H1 (cell line): ENCODE results near the gene MICU2. TPM values are rescaled to one million over a fixed set of nuclear protein-coding genes. Genes with fewer than 3 reads are reported as not detected.

Experiments
- CTCF ChIA-PET: fragments of 300-600 bp; sonication (Branson Sonifier 250); formaldehyde crosslinking; loops from one replicate; lab custom pipeline; 2021; ENCODE audit not compliant: partially characterized antibody; lab: Charles Lee
- POLR2A ChIA-PET: fragments of 300-600 bp; sonication (Branson Sonifier 250); formaldehyde crosslinking; loops from one replicate; lab custom pipeline; 2021; ENCODE audit warnings: inconsistent platforms; ENCODE audit not compliant: partially characterized antibody; lab: Charles Lee
- DNase-seq, 2 experiments: peaks; one replicate each; pipeline versions ENCODE4 v3.0.0 to v3.0.0-alpha.2; 2010 to 2022; ENCODE audit warnings: low spot score in 2 of 2, low read depth in 1 of 2, mixed read lengths in 1 of 2
- FAIRE-seq: peaks from 2 replicates; lab custom pipeline; 2011; peaks lifted over from hg19 to GRCh38; lab: Jason Lieb, UNC
- H2AFZ ChIP-seq: 2 replicates; pipeline ENCODE4 v1.8.1; 2012; ENCODE audit warnings: low read length, inconsistent platforms
- H2AK5ac ChIP-seq: 2 replicates; pipeline ENCODE4 v1.6.1; 2013; ENCODE audit warnings: low read depth, low read length
- H2BK120ac ChIP-seq: replicated peaks from 2 replicates; pipeline ENCODE3; 2013; ENCODE audit warnings: low read depth, low read length, inconsistent platforms
- H2BK12ac ChIP-seq: 2 replicates; pipeline ENCODE4 v1.6.1; 2013; ENCODE audit warnings: low read depth, low read length
- H2BK15ac ChIP-seq: 2 replicates; pipeline ENCODE4 v1.6.1; 2013; ENCODE audit warnings: low read length
- H2BK20ac ChIP-seq: 2 replicates; pipeline ENCODE4 v1.6.1; 2013; ENCODE audit warnings: low read length
- H2BK5ac ChIP-seq: 2 replicates; pipeline ENCODE4 v1.6.1; 2013; ENCODE audit warnings: low read depth, low read length
- H3K14ac ChIP-seq: 2 replicates; pipeline ENCODE4 v1.6.1; 2013; ENCODE audit warnings: inconsistent platforms; ENCODE audit not compliant: insufficient read length
- H3K18ac ChIP-seq: 2 replicates; pipeline ENCODE4 v1.6.1; 2013; ENCODE audit warnings: low read length; ENCODE audit errors: extremely low read depth
- H3K23ac ChIP-seq: 2 replicates; pipeline ENCODE4 v1.6.1; 2013; ENCODE audit warnings: inconsistent platforms; ENCODE audit not compliant: insufficient read length
- H3K23me2 ChIP-seq: 2 replicates; pipeline ENCODE4 v1.6.1; 2013; ENCODE audit warnings: low read depth, low read length
- H3K27ac ChIP-seq: 2 replicates; pipeline ENCODE4 v1.6.1; 2011; ENCODE audit warnings: low read depth, low read length, inconsistent platforms
- H3K27me3 ChIP-seq, 4 experiments: replicated peaks in 1 of 4; 1 replicate in 1 of 4; 2 replicates in 3 of 4; pipeline versions ENCODE4 v1.6.1 to v1.8.1; 2011 to 2013; ENCODE audit warnings: low read length in 3 of 4, mild to moderate bottlenecking in 3 of 4, inconsistent platforms in 2 of 4, mixed read lengths in 2 of 4, moderate library complexity in 1 of 4; ENCODE audit not compliant: control insufficient read depth in 3 of 4, insufficient read depth in 3 of 4; ENCODE audit errors: extremely low read depth in 1 of 4
- H3K36me3 ChIP-seq, 4 experiments: 2 replicates each; pipeline versions ENCODE4 v1.6.1 to v1.8.1; 2011 to 2013; ENCODE audit warnings: mild to moderate bottlenecking in 4 of 4, low read length in 3 of 4, moderate library complexity in 2 of 4, control low read depth in 1 of 4, inconsistent platforms in 1 of 4; ENCODE audit not compliant: insufficient read depth in 4 of 4, control insufficient read depth in 2 of 4
- H3K4ac ChIP-seq: replicated peaks from 2 replicates; pipeline ENCODE3; 2013; ENCODE audit warnings: low read length, low read depth, mixed read lengths, inconsistent platforms; ENCODE audit not compliant: insufficient read length
- H3K4me1 ChIP-seq, 4 experiments: replicated peaks in 1 of 4; 1 replicate in 1 of 4; 2 replicates in 3 of 4; pipeline versions ENCODE4 v1.6.1 to v1.8.1; 2011 to 2013; ENCODE audit warnings: low read length in 3 of 4, inconsistent platforms in 2 of 4, mixed read lengths in 1 of 4; ENCODE audit not compliant: insufficient read depth in 4 of 4, control insufficient read depth in 3 of 4
- H3K4me2 ChIP-seq, 2 experiments: 2 replicates each; pipeline versions ENCODE4 v1.6.1 to v1.8.1; 2011 to 2013; ENCODE audit warnings: low read depth in 2 of 2, low read length in 2 of 2, control low read depth in 1 of 2, inconsistent platforms in 1 of 2, mild to moderate bottlenecking in 1 of 2; ENCODE audit not compliant: insufficient read depth in 1 of 2
- H3K4me3 ChIP-seq, 4 experiments: fragments of 200-600, 300-600 bp in 1 of 4; sonication (generic), shearing (Covaris generic), sonication (Bioruptor Twin) in 1 of 4; 2 replicates each; pipeline versions ENCODE4 v1.5.1 to v1.8.1; 2011 to 2016; ENCODE audit warnings: low read length in 4 of 4, low read depth in 3 of 4, control low read depth in 2 of 4, inconsistent platforms in 2 of 4, mild to moderate bottlenecking in 2 of 4, mixed read lengths in 1 of 4, moderate library complexity in 1 of 4; ENCODE audit not compliant: insufficient read depth in 2 of 4; ENCODE audit errors: extremely low read depth in 1 of 4
- H3K56ac ChIP-seq: replicated peaks from 2 replicates; pipeline ENCODE3; 2013; ENCODE audit warnings: low read depth, mild to moderate bottlenecking, mixed read lengths, low read length, inconsistent platforms; ENCODE audit not compliant: insufficient read length
- H3K79me1 ChIP-seq: 2 replicates; pipeline ENCODE4 v1.6.1; 2013; ENCODE audit warnings: low read depth, low read length, control low read depth
- H3K79me2 ChIP-seq, 2 experiments: 2 replicates each; pipeline versions ENCODE4 v1.6.1 to v1.8.1; 2012 to 2013; ENCODE audit warnings: low read length in 2 of 2, mild to moderate bottlenecking in 2 of 2, inconsistent platforms in 1 of 2; ENCODE audit not compliant: insufficient read depth in 2 of 2, control insufficient read depth in 1 of 2
- H3K9ac ChIP-seq, 4 experiments: replicated peaks in 1 of 4; 1 replicate in 1 of 4; 2 replicates in 3 of 4; pipeline versions ENCODE4 v1.6.1 to v1.8.1; 2011 to 2013; ENCODE audit warnings: low read depth in 3 of 4, low read length in 3 of 4, control low read depth in 2 of 4, mild to moderate bottlenecking in 2 of 4, moderate library complexity in 2 of 4, inconsistent platforms in 1 of 4; ENCODE audit errors: extremely low read depth in 1 of 4
- H3K9me3 ChIP-seq, 2 experiments: 2 replicates each; pipeline versions ENCODE4 v1.6.1 to v1.8.1; 2012 to 2013; ENCODE audit warnings: mild to moderate bottlenecking in 2 of 2, moderate library complexity in 2 of 2, control low read depth in 1 of 2, inconsistent platforms in 1 of 2, low read depth in 1 of 2, low read length in 1 of 2, mixed read lengths in 1 of 2; ENCODE audit not compliant: insufficient read depth in 2 of 2
- H4K20me1 ChIP-seq, 2 experiments: replicated peaks in 1 of 2; 2 replicates each; pipeline versions ENCODE3 to v1.8.1; 2011 to 2013; ENCODE audit warnings: inconsistent platforms in 2 of 2, low read length in 2 of 2, mild to moderate bottlenecking in 1 of 2; ENCODE audit not compliant: insufficient read depth in 2 of 2, control insufficient read depth in 1 of 2
- H4K5ac ChIP-seq: 2 replicates; pipeline ENCODE4 v1.6.1; 2013; ENCODE audit warnings: low read length, low read depth, mixed read lengths, inconsistent platforms; ENCODE audit not compliant: insufficient read length
- H4K8ac ChIP-seq: 2 replicates; pipeline ENCODE4 v1.8.0; 2013; ENCODE audit warnings: mild to moderate bottlenecking, moderate library complexity, low read length, inconsistent platforms; ENCODE audit not compliant: insufficient read depth; ENCODE audit errors: extremely low read depth
- H4K91ac ChIP-seq: replicated peaks from 2 replicates; pipeline ENCODE3; 2013; ENCODE audit warnings: low read length, mixed read lengths, inconsistent platforms; ENCODE audit not compliant: insufficient read length
- BCL11A ChIP-seq, 2 experiments: IDR thresholded peaks; one replicate each; pipeline ENCODE4 v1.6.1; 2011; ENCODE audit warnings: low read depth in 2 of 2, low read length in 2 of 2, mild to moderate bottlenecking in 2 of 2
- CBX5 ChIP-seq: fragments of 300-800, 300-1000 bp; sonication (generic); IDR thresholded peaks from 2 replicates; pipeline ENCODE4 v1.7.1; 2016; ENCODE audit warnings: antibody characterized with exemption, low read length, low read depth
- GABPA ChIP-seq: IDR thresholded peaks from 2 replicates; pipeline ENCODE4 v1.6.1; 2011; ENCODE audit warnings: mild to moderate bottlenecking, low read length, moderate library complexity, borderline replicate concordance; ENCODE audit not compliant: insufficient read depth
- JUN ChIP-seq: IDR thresholded peaks from 2 replicates; pipeline ENCODE4 v1.6.1; 2011; ENCODE audit warnings: low read depth, mild to moderate bottlenecking, improper control_type of control experiment, low read length
- POLR2AphosphoS5 ChIP-seq: IDR thresholded peaks from 2 replicates; pipeline ENCODE4 v1.6.1; 2011; ENCODE audit warnings: low read depth, low read length
- POU5F1 ChIP-seq: IDR thresholded peaks from 2 replicates; pipeline ENCODE4 v1.6.1; 2011; ENCODE audit warnings: low read depth, mild to moderate bottlenecking, low read length, moderate library complexity
- RFX5 ChIP-seq: IDR thresholded peaks from 2 replicates; pipeline ENCODE4 v1.6.1; 2011; ENCODE audit warnings: low read depth, low read length, improper control_type of control experiment, borderline replicate concordance
- RNF2 ChIP-seq: fragments of 200-900, 300-1000 bp; sonication (generic); IDR thresholded peaks from 2 replicates; pipeline ENCODE4 v1.7.1; 2016; ENCODE audit warnings: borderline replicate concordance, low read depth, mild to moderate bottlenecking, antibody characterized with exemption, low read length; ENCODE audit not compliant: poor library complexity, severe bottlenecking; ENCODE audit errors: missing control alignments
- SIX5 ChIP-seq: IDR thresholded peaks from 2 replicates; pipeline ENCODE4 v1.6.1; 2011; ENCODE audit warnings: mild to moderate bottlenecking, low read depth, low read length
- USF2 ChIP-seq: IDR thresholded peaks from 2 replicates; pipeline ENCODE4 v1.6.1; 2011; ENCODE audit warnings: low read length, improper control_type of control experiment
- ZNF274 ChIP-seq: IDR thresholded peaks from 2 replicates; pipeline ENCODE4 v1.7.0; 2012; ENCODE audit warnings: low read length, borderline replicate concordance; ENCODE audit errors: extremely low read depth
- WGBS, 2 experiments: shearing (Covaris generic) in 1 of 2; methylation state at CpG; one replicate each; pipeline versions ENCODE4 v1.1.6 to v1.1.7; 2013 to 2015; ENCODE audit warnings: low lambda C conversion rate in 2 of 2, mixed read lengths in 2 of 2, inconsistent platforms in 1 of 2, low coverage in 1 of 2, missing lambda C conversion rate in 1 of 2; ENCODE audit not compliant: insufficient replicate concordance in 2 of 2, insufficient coverage in 1 of 2, insufficient read length in 1 of 2; ENCODE audit errors: extremely low coverage in 1 of 2, missing lambda C conversion rate in 1 of 2; 5-methylcytosine and 5-hydroxymethylcytosine counted together
- polyA plus RNA-seq, 7 experiments: library from polyadenylated mRNA; depleted of rRNA in 3 of 7; stranded (reverse) in 5 of 7; unstranded in 2 of 7; fragments of >200 nt in 5 of 7; fragments of 200-250 nt in 2 of 7; gene quantifications; 1 replicate in 5 of 7; 2 replicates in 1 of 7; 4 replicates in 1 of 7; pipeline versions ENCODE4 v1.2.1 to v1.2.3, GENCODE V29; 2011 to 2013; ENCODE audit warnings: missing spikeins in 2 of 7, mixed read lengths in 2 of 7
- total RNA-seq: library from RNA; stranded (reverse); fragmentation: NEBNext Ultra II Directional; extraction: Animal tissue kit (Norgen Biotek cat#: 25700); gene quantifications from 2 replicates; pipeline ENCODE4 v1.2.1, GENCODE V29; 2021

MICU2 gene
- total and polyA plus RNA-seq, 2 of the 8 experiments (the other 6 are each of a cell fraction or from before 2014, with no cell fraction given), result 34.6 to 36.5 TPM

GRCh38 chr13:21526707-21527540, 77.0 kb downstream of the MICU2 start:
- no peak overlapping the region for H3K23ac ChIP-seq
- H3K4me3 ChIP-seq, result no peak overlapping the region
- H3K79me1 ChIP-seq, result peaks cover 2% of the 10 kb centered on the region; the same call in 1 of the 2 replicates
- H3K18ac ChIP-seq, result no peak overlapping the region
- no peak overlapping the region for H3K56ac ChIP-seq
- no peak overlapping the region for H2BK20ac ChIP-seq
- WGBS, 2 experiments, result 89 to 100% methylated on average over 1 to 6 of the region's 6 CpGs
- H3K23me2 ChIP-seq, result no peaks in the 10 kb centered on the region
- H3K27me3 ChIP-seq, result no peaks in the 10 kb centered on the region
- no peak overlapping the region for H4K5ac ChIP-seq
- no peak overlapping the region for H2BK15ac ChIP-seq
- H3K79me2 ChIP-seq, result no peaks in the 10 kb centered on the region
- H3K14ac ChIP-seq, result no peak overlapping the region
- H3K4me2 ChIP-seq, result no peak overlapping the region
- H2AK5ac ChIP-seq, result no peak overlapping the region
- peaks cover 0 to 2% of the 10 kb centered on the region in 2 experiments for H4K20me1 ChIP-seq
- FAIRE-seq (no peak), DNase-seq (no peak)
- no peak overlapping the region for H3K9ac ChIP-seq
- H4K8ac ChIP-seq, result no peak overlapping the region
- H2AFZ ChIP-seq, result no peak overlapping the region
- H3K36me3 ChIP-seq, result peaks cover 0 to 4% (median 0%) of the 10 kb centered on the region in 4 experiments; a peak in 1 of 8 replicates
- no peak overlapping the region for H3K27ac ChIP-seq
- no peaks in the 10 kb centered on the region for H3K4me1 ChIP-seq
- ChIA-PET CTCF (interaction anchor here (1.3 kb wide), 1 partner anchor 32 kb away, joined by 3 read pairs; no protein-coding TSS in a partner anchor), POLR2A (no interaction called here)
- H3K9me3 ChIP-seq, result no peaks in the 10 kb centered on the region
- H2BK12ac ChIP-seq, result no peak overlapping the region
- H4K91ac ChIP-seq, result no peak overlapping the region
- no peak overlapping the region for H2BK5ac ChIP-seq
- H3K4ac ChIP-seq, result no peak overlapping the region
- no peak overlapping the region for H2BK120ac ChIP-seq
- no peak for TF ChIP-seq ZNF274
- no peak for TF ChIP-seq BCL11A (IDR thresholded peaks at IDR 0.05; ENCODE audit: low read depth in 2 of 2, low read length in 2 of 2)
- TF ChIP-seq RFX5, result no peak
- no peak for TF ChIP-seq POLR2AphosphoS5
- no peak for TF ChIP-seq CBX5
- TF ChIP-seq USF2, result no peak
- no peak for TF ChIP-seq JUN
- no peak for TF ChIP-seq POU5F1
- TF ChIP-seq RNF2, result no peak
- TF ChIP-seq GABPA, result no peak
- TF ChIP-seq SIX5, result no peak
